Activated CD8-positive, alpha-beta T cell treated with anti-CD3 and anti-CD28 coated beads, Interleukin-2, amount 10 ng/mL, durations not matched to agents 7 days and 5 days (primary cell): ENCODE results near the gene NOP56. TPM values are rescaled to one million over a fixed set of nuclear protein-coding genes. Genes with fewer than 3 reads are reported as not detected.

Experiments used
- ATAC-seq: fragments of 150-1000 bp; cut with Tn5 transposase; one replicate; pipeline ENCODE4 v1.10.0; 2021; ENCODE audit warnings: moderate library complexity
- CTCF ChIA-PET: fragments of 350-600 bp; sonication (Branson Sonifier 250); formaldehyde crosslinking; loops from one replicate; lab custom pipeline; 2021; ENCODE audit warnings: antibody characterized with exemption; lab: Charles Lee
- POLR2A ChIA-PET: fragments of 350-600 bp; sonication (Branson Sonifier 250); formaldehyde crosslinking; loops from one replicate; lab custom pipeline; 2021; ENCODE audit warnings: antibody characterized with exemption; lab: Charles Lee
- DNase-seq: peaks from one replicate; pipeline ENCODE4 v3.0.0-alpha.2; 2020
- H3K27ac Mint-ChIP-seq: one replicate; pipeline ENCODE4 v1.8.0; 2021; ENCODE audit warnings: mild to moderate bottlenecking, mixed read lengths
- H3K27me3 Mint-ChIP-seq: one replicate; pipeline ENCODE4 v1.8.0; 2021; ENCODE audit warnings: low read depth, mixed read lengths
- H3K36me3 Mint-ChIP-seq: one replicate; pipeline ENCODE4 v1.8.0; 2021; ENCODE audit warnings: low read depth, mixed read lengths
- H3K4me1 Mint-ChIP-seq: one replicate; pipeline ENCODE4 v1.8.0; 2021; ENCODE audit warnings: low read depth, mixed read lengths
- H3K4me3 Mint-ChIP-seq: one replicate; pipeline ENCODE4 v1.8.0; 2021; ENCODE audit warnings: mild to moderate bottlenecking, mixed read lengths
- H3K9me3 Mint-ChIP-seq: one replicate; pipeline ENCODE4 v1.8.0; 2022; ENCODE audit warnings: mixed read lengths; ENCODE audit not compliant: insufficient read depth
- total RNA-seq, 2 experiments: library from RNA; stranded (reverse); gene quantifications; one replicate each; pipeline ENCODE4 v1.2.3, GENCODE V29; 2021

Gene NOP56
- total RNA-seq, 2 experiments from 2014 or later = 441 to 450 TPM

DNA sequence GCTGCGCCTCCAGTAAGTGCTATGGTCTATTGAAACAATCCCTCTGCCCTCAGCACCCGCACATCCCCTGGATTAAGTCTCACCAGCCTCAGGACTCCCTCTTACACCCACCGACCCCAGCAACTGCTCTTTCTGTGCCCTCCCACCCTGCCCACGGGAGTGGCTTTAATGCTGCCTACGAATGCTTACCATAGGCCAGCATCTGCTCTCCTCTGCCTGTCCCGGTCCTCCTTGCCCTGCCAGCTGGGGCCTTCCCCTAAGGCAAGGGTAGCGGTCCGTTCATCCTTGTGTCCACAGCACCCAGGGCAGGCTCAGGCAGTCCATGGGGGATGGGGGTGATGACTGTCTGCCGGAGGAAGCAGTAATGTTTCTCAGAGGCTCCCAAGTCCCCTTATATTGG lies 44.2 kb downstream of the NOP56 start:
- Mint-ChIP-seq H3K4me3 (no peak overlapping the region), H3K4me1 (peaks cover 6% of the 10 kb centered on the region), H3K27me3 (peaks cover 34% of the 10 kb centered on the region), H3K27ac (no peak overlapping the region), H3K36me3 (peaks cover 3% of the 10 kb centered on the region), H3K9me3 (no peaks in the 10 kb centered on the region)
- ChIA-PET CTCF (interaction anchor here (1.1 kb wide), 1 partner anchor 9 kb away, joined by 3 read pairs; no protein-coding TSS in a partner anchor), POLR2A (no interaction called here)
- no peak for ATAC-seq
- no peak for DNase-seq

DNA sequence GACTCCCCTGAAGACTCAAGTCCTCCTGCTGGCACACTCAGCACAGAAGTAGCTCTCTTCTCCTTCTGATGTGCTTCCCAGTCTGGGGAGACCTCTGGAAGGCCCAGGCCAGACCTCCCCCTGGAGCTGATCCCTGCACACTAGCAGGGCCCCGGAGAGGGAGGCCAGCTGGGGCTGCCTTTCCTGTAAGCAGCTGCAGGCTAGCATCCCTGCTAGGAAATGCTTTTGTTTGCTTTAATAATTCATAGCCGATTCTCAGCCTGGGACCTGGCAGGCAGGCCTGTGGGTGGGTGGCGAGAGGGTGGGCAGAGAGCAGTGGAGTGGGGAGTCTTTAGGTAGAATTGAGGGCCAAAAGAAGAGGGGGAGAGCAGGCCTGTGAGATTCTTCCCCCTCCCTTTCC lies 45.3 kb downstream of the NOP56 start:
- Mint-ChIP-seq H3K4me1 (no peaks in the 10 kb centered on the region), H3K27ac (no peak overlapping the region), H3K27me3 (peaks cover 28% of the 10 kb centered on the region), H3K9me3 (no peaks in the 10 kb centered on the region), H3K36me3 (no peaks in the 10 kb centered on the region), H3K4me3 (no peak overlapping the region)
- no peak for ATAC-seq
- DNase-seq = peak; percentile 7
- ChIA-PET CTCF (no interaction called here), POLR2A (no interaction called here)

GRCh38 chr20:2698186-2698817 lies 45.9 kb downstream of the NOP56 start:
- H3K9me3 Mint-ChIP-seq = no peaks in the 10 kb centered on the region
- DNase-seq (no peak), ATAC-seq (no peak)
- no peak overlapping the region for H3K27ac Mint-ChIP-seq
- peaks cover 28% of the 10 kb centered on the region for H3K27me3 Mint-ChIP-seq
- no peaks in the 10 kb centered on the region for H3K4me1 Mint-ChIP-seq
- ChIA-PET POLR2A (interaction anchor here (0.7 kb wide), 1 partner anchor 29 kb away, joined by 3 read pairs; no protein-coding TSS in a partner anchor), CTCF (interaction anchor here (2.7 kb wide), 1 partner anchor 43 kb away, joined by 11 read pairs; no protein-coding TSS in a partner anchor)
- H3K36me3 Mint-ChIP-seq = no peaks in the 10 kb centered on the region
- no peak overlapping the region for H3K4me3 Mint-ChIP-seq

DNA sequence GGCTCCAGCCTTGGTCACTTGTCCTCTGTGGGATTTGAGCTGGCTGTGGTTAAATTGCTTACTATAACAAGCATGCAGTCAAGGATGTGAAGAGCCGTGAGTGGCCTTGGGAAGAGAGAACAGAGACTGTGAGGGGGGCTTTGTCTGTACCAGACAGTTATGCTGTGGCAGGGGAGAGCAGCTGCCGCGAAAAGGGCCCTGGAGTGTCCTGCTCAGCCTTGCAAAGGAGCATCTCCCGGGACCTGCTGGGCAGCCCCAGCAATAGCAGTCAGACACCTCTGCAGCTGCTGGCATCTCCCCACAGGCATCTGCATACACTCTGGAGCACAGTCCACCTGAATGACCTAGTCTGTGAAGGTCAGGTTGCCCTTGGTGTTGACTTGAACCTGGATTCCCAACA lies 46.5 kb downstream of the NOP56 start:
- CTCF ChIA-PET = interaction anchor here (2.7 kb wide), 1 partner anchor 42 kb away, joined by 11 read pairs; no protein-coding TSS in a partner anchor

GRCh38 chr20:2699775-2700413 lies 47.5 kb downstream of the NOP56 start:
- CTCF ChIA-PET = interaction anchor here (1.2 to 2.7 kb wide), 2 partner anchors 13 to 41 kb away, joined by 4 to 11 read pairs; no protein-coding TSS in a partner anchor
- Mint-ChIP-seq H3K36me3 (no peaks in the 10 kb centered on the region), H3K4me1 (no peaks in the 10 kb centered on the region), H3K27ac (no peak overlapping the region), H3K9me3 (no peaks in the 10 kb centered on the region), H3K27me3 (peaks cover 19% of the 10 kb centered on the region), H3K4me3 (no peak overlapping the region)
- POLR2A ChIA-PET = no interaction called here
- DNase-seq = no peak
- ATAC-seq = no peak

More for the DNA sequence above, 46.5 kb downstream of the NOP56 start:
- H3K36me3 Mint-ChIP-seq = no peaks in the 10 kb centered on the region
- POLR2A ChIA-PET = interaction anchor here (0.7 kb wide), 1 partner anchor 29 kb away, joined by 3 read pairs; no protein-coding TSS in a partner anchor
- DNase-seq = no peak
- H3K27ac Mint-ChIP-seq = no peak overlapping the region
- peaks cover 28% of the 10 kb centered on the region for H3K27me3 Mint-ChIP-seq
- no peak for ATAC-seq
- H3K4me3 Mint-ChIP-seq = no peak overlapping the region
- H3K4me1 Mint-ChIP-seq = no peaks in the 10 kb centered on the region
- H3K9me3 Mint-ChIP-seq = no peaks in the 10 kb centered on the region

DNA sequence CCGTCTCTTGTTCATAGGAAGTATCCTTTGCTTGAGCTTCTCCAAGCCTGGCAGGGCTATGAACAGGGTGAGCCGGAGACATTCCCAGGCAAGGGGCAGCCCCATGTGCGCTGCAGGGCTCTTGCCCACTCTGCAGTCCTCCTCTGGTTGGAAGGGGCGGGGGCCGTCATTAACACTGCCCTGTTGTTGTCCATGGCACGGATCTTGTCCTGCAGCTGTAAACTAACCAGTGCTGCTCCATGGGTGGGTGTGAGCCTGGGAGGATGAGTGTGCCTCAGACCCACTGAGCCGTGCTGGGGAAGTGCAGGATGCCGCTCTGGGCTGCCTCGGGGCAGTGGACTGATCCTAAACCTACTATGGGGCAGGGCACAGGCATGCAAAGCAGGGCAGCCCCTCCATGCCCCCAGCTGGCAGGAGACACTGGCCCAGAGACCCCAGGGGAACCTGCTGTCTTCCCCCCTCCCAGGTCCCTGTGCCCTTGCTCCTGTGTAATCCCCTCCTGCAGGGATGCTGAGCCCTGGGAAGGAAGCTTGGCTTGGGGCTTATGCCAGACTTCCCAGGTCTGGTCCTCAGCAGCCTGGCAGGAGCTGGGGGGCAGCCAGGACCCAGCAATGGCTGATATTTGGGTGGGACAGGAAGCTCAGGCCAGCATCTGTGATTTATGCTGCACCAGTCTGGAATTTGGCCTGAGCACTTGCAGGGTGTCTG lies 48.6 kb downstream of the NOP56 start:
- no peaks in the 10 kb centered on the region for H3K9me3 Mint-ChIP-seq
- ChIA-PET CTCF (interaction anchor here (2.7 kb wide), 1 partner anchor 40 kb away, joined by 11 read pairs; no protein-coding TSS in a partner anchor), POLR2A (no interaction called here)
- H3K36me3 Mint-ChIP-seq = no peaks in the 10 kb centered on the region
- H3K4me3 Mint-ChIP-seq = no peak overlapping the region
- H3K27me3 Mint-ChIP-seq = peaks cover 7% of the 10 kb centered on the region
- ATAC-seq (no peak), DNase-seq (no peak)
- H3K4me1 Mint-ChIP-seq = no peaks in the 10 kb centered on the region
- H3K27ac Mint-ChIP-seq = no peak overlapping the region

DNA sequence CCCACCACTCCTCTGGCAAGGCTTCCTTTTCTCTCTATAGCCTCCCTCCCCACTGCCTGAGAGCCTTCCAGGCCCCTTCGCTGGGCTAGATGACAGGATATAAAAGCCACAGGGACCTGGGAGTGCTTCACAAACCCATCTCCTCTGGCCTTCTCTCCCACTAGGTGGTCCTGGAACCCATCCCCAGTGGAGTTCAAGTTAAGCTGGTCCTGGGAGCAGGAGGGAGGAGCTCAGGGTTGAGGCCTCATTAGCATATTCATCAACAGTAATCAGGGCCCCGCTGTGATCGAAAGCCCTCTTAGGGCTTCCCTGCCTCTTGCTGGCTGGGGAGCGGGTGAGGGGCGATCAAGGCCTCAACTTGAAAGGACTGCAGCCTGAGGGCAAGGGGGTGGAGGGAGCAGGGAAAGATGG lies 49.2 kb downstream of the NOP56 start:
- Mint-ChIP-seq H3K4me1 (peaks cover 3% of the 10 kb centered on the region), H3K27ac (no peak overlapping the region), H3K36me3 (no peaks in the 10 kb centered on the region), H3K27me3 (peaks cover 4% of the 10 kb centered on the region), H3K9me3 (no peaks in the 10 kb centered on the region), H3K4me3 (no peak overlapping the region)
- ChIA-PET CTCF (no interaction called here), POLR2A (no interaction called here)
- ATAC-seq (no peak), DNase-seq (no peak)

DNA sequence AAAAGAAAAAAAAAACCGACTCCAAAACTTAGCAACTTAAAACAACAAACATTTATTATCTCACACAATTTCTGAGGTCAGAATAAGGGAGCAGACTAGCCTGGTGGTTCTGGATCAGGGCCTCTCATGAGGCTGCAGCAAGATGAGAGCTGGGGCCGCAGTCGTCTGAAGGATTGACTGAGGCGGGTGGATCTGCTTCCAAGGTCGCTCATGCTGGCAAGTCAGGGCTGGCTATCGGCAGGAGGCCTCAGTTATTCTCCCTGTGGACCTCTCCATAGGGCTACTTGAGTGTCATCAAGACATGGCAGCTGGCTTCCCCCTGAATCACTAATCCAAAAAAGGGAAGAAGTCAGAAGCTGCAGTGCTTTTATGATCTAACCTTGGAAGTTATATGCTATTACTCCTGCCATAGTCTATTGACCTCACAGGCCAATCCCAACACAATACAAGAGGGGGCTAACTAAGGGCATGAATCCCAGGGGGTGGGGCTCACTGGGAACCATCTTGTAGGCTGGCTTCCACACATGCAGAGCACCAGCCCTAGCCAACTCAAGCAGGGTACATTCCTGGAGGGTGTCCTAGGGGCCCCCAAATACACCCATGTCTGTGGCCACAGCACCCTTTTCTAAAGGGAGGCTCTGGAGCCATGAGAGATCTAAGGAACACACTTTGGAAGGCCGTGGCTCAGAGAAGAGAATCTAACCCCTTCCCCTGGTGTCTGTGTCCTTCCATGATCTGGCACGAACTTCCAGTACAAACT lies 51.5 kb downstream of the NOP56 start:
- ChIA-PET POLR2A (no interaction called here), CTCF (no interaction called here)
- DNase-seq (no peak), ATAC-seq (no peak)
- Mint-ChIP-seq H3K36me3 (no peaks in the 10 kb centered on the region), H3K27ac (no peak overlapping the region), H3K4me3 (no peak overlapping the region), H3K4me1 (peaks cover 10% of the 10 kb centered on the region), H3K27me3 (no peaks in the 10 kb centered on the region), H3K9me3 (no peaks in the 10 kb centered on the region)

DNA sequence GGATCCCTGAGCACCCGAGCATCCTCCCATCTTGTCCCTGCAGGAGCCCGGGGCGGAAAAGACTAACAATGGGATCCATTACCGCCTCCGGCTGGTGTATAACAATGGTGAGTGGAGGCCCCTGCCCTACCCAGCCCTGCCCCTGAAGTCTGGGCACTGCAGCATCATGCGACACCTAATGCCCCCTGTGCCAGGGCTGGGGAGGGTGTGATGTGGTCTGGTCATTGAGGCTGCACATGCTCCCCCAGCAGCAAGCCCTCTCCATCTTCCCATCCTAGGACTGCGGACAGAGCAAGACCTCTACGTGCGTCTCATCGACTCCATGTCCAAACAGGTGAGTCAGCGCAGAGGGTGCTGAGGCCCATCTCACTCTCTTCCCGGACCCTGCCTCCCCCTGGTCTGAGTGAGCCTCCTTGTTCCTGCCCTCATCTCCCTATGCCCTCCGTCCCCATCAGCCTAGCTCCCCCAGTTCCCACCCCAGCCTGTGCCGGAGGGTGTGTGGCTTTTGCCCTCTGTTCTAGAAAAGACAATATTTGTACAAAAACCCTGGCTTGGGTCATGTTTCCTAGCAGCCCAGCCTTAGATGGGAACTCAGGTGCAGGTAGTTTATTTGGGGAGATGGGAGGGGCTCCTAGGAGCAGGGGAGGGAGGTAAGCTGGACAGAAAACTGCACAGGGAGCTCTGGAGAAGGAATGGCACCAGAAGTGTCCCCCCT lies 53.7 kb downstream of the NOP56 start:
- CTCF ChIA-PET = interaction anchor here (1.2 to 2.1 kb wide), 3 partner anchors 12 to 35 kb away, joined by 4 to 8 read pairs (median 5); no protein-coding TSS in a partner anchor

DNA sequence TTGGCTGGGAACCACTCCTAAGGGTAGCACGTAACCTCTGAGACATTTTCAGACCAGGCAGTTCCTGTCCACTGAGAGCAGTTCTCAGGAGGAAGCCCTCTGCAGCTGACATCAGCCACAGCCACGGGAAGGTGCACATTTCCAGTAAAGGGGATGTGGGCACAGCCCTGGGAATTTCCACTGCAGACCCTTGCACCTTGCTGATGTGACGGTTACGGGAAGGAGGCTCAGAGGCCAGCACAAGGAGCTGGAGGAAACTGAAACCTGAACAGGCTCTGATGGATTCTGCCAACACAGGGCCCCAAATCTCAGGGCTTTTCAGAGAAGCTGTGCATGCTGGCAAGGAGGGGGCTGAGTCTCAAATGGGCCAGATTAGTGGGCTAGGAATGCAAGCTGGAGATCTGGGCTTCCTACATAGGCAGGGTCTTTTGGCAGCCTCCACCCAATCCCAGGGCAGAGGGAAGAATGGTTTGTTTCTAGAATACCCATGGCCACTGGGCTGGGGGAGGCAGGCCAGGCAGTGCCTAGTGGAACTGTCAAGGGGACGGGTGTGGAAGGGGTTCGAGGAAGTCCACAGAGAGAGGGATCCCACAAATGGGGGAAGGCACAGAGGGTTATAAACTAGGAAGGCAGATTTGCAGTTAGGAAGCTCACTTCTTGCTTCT lies 54.4 kb downstream of the NOP56 start:
- Mint-ChIP-seq H3K36me3 (no peaks in the 10 kb centered on the region), H3K4me1 (peaks cover 10% of the 10 kb centered on the region), H3K4me3 (no peak overlapping the region), H3K27me3 (peaks cover 6% of the 10 kb centered on the region), H3K27ac (no peak overlapping the region), H3K9me3 (no peaks in the 10 kb centered on the region)
- CTCF ChIA-PET = interaction anchor here (1.0 to 2.1 kb wide), 4 partner anchors 11 to 37 kb away, joined by 3 to 8 read pairs (median 4); no protein-coding TSS in a partner anchor
- ATAC-seq = peak; percentile 45
- POLR2A ChIA-PET = interaction anchor here (0.7 kb wide), 1 partner anchor 1165 kb away, joined by 3 read pairs; no protein-coding TSS in a partner anchor
- DNase-seq = no peak

More for the DNA sequence above, 53.7 kb downstream of the NOP56 start:
- no peak overlapping the region for H3K27ac Mint-ChIP-seq
- H3K36me3 Mint-ChIP-seq = no peaks in the 10 kb centered on the region
- POLR2A ChIA-PET = no interaction called here
- H3K4me3 Mint-ChIP-seq = no peak overlapping the region
- no peak for ATAC-seq
- no peaks in the 10 kb centered on the region for H3K9me3 Mint-ChIP-seq
- H3K4me1 Mint-ChIP-seq = peaks cover 10% of the 10 kb centered on the region
- H3K27me3 Mint-ChIP-seq = peaks cover 6% of the 10 kb centered on the region
- DNase-seq = no peak
